Upper lobe of left lung (tissue), 6 donors: ENCODE data around the gene MAFF. TPM values are rescaled to one million over a fixed set of nuclear protein-coding genes. Genes with fewer than 3 reads are reported as not detected.

Experiments used
- ATAC-seq, 2 donors: fragments of 200-7000 bp; cut with Tn5 transposase; one replicate each; pipeline ENCODE4 v1.9.1; 2022; ENCODE audit warnings: mild to moderate bottlenecking in 2 of 2, moderate library complexity in 2 of 2; ENCODE audit not compliant: low FRiP score in 2 of 2
- DNase-seq, 2 donors: peaks; one replicate each; pipeline ENCODE4 v3.0.0-alpha.2; 2019 to 2020
- H3K27ac ChIP-seq, 4 donors: fragments of 200-600 bp; sonication (generic); one replicate each; pipeline ENCODE4 v1.5.1; 2016 to 2019
- H3K27me3 ChIP-seq, 4 donors: fragments of 200-600 bp; sonication (generic); one replicate each; pipeline ENCODE4 v1.5.1; 2017 to 2019
- H3K36me3 ChIP-seq, 4 donors: fragments of 200-600 bp; sonication (generic); one replicate each; pipeline ENCODE4 v1.5.1; 2016 to 2019
- H3K4me1 ChIP-seq, 4 donors: fragments of 200-600 bp; sonication (generic); one replicate each; pipeline ENCODE4 v1.5.1; 2018 to 2019
- H3K4me3 ChIP-seq, 4 donors: fragments of 200-600 bp; sonication (generic); one replicate each; pipeline ENCODE4 v1.5.1; 2017 to 2019; ENCODE audit warnings: mild to moderate bottlenecking in 2 of 4, moderate library complexity in 1 of 4
- H3K9me3 ChIP-seq, 4 donors: fragments of 200-600 bp; sonication (generic); one replicate each; pipeline ENCODE4 v1.5.1; 2018 to 2019
- CTCF ChIP-seq, 6 experiments: fragments of 450-650 bp in 4 of 6; fragments of 200-600 bp in 2 of 6; sonication (generic) in 2 of 6; IDR thresholded peaks; one replicate each; pipeline ENCODE4 v1.5.1; 2016 to 2019; ENCODE audit warnings: antibody characterized with exemption in 6 of 6
- EP300 ChIP-seq, 4 donors: sonication (generic); formaldehyde crosslinking; IDR thresholded peaks; one replicate each; pipeline ENCODE4 v1.5.1; 2017; ENCODE audit warnings: antibody characterized with exemption in 4 of 4, control low read depth in 2 of 4
- POLR2A ChIP-seq, 4 donors: fragments of 450-650 bp; IDR thresholded peaks; one replicate each; pipeline ENCODE4 v1.5.1; 2016 to 2017; ENCODE audit warnings: antibody characterized with exemption in 4 of 4, mild to moderate bottlenecking in 2 of 4
- POLR2AphosphoS5 ChIP-seq, 2 donors: sonication (generic); formaldehyde crosslinking; IDR thresholded peaks; one replicate each; pipeline ENCODE4 v1.5.1; 2017; ENCODE audit warnings: antibody characterized with exemption in 2 of 2
- WGBS, 2 donors: methylation state at CpG; one replicate each; pipeline ENCODE4 v1.1.5; 2017 to 2018; 5-methylcytosine and 5-hydroxymethylcytosine counted together
- total RNA-seq, 6 donors: library from RNA; depleted of rRNA in 4 of 6; stranded (reverse); fragments of >200 nt in 4 of 6; gene quantifications; one replicate each; pipeline versions ENCODE4 v1.1.0 to v1.2.1, GENCODE V29; 2016 to 2021
- donor health status: DM: no; HTN: no; CAD: no; lungs with moderate emphysema.
- donor health status: DM: no; HTN: yes; CAD: no; lungs with severe emphysema.

MAFF gene
- total RNA-seq, 6 donors from 2014 or later = 25.1 to 75.7 (median 44.5) TPM

DNA sequence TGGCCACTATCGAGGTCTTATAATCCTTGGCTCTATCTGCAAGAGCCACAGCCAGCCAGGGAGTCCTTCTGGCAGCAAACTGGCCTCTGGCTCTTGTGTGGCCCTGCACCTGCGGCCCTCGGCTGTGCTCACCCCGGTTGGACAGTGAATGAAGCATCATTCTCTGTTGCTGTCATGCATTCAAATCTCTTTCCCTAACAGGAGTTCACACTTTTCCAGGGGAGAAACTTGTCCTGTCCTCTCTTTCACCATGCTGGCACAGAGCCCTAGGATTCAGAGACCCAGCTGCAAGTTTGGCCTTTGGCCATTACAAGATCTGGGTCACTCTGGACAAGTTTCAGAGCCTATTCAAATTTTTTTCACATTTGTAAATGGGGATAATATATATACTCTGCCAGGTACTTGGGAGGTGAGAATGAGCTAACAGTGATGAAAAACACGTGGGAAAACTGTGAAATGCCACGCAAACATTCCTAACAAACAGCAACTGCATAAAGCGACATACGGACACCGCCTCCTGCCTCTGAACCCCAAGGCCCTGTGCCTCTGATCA, 36.8 kb downstream of the MAFF start:
- no peaks in the 10 kb centered on the region for H3K27me3 ChIP-seq
- DNase-seq (peak in 1 of 2 donors; percentile 37), ATAC-seq (peak; percentile 1 to 11)
- peaks cover 47 to 64% (median 50%) of the 10 kb centered on the region in 4 donors for H3K4me1 ChIP-seq
- H3K4me3 ChIP-seq = no peak overlapping the region
- H3K27ac ChIP-seq = peak overlapping the region; percentile 80 to 86 (median 82)
- WGBS, 2 donors = 70% methylated on average over 9 of the region's 9 CpGs
- H3K36me3 ChIP-seq = peaks cover 0 to 43% (median 23%) of the 10 kb centered on the region in 4 donors
- no peaks in the 10 kb centered on the region for H3K9me3 ChIP-seq
- TF ChIP-seq CTCF (IDR thresholded peaks at IDR 0.05) (no peak), POLR2AphosphoS5 (IDR thresholded peaks at IDR 0.05) (no peak)

DNA sequence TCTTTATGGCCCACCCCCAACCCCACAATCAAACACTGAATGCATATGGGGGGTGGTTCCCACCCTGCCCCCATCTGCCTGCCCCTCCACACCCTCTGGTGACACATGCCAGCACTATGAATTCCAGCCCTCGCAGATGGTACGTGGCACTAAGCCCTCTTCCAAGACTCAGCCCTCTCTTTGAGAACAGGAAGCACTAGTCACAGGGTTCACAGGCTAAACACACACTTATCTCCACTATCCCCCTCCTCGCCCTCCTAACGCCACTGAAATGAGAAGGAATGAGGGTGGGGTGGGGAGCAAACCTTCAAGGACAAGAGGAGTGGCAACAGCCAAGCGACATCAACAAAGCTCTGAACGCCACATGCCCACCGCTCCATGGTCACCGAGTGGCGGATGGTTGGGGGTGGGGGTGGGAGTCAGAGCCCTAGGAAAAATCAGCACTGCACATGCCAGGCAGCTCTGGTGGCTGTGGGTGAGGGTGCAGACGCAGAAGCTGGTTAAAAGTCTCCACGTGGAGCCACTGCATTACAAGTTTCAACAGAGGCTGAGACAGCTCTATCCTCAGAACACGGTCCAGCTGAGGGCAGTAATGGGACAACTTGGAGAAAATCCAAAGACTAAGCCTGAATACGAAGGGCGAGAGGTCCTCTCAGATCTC, 37.4 kb downstream of the MAFF start:
- DNase-seq (peak; percentile 28 to 73), ATAC-seq (peak; percentile 71 to 89)
- 28 to 39% methylated on average over 14 of the region's 14 CpGs for WGBS, 2 donors
- peaks cover 0 to 44% (median 25%) of the 10 kb centered on the region in 4 donors for H3K36me3 ChIP-seq
- H3K27me3 ChIP-seq = no peaks in the 10 kb centered on the region
- no peaks in the 10 kb centered on the region for H3K9me3 ChIP-seq
- H3K4me3 ChIP-seq = peak overlapping the region in 2 of 4 donors; percentile 14 to 19
- peak overlapping the region; percentile 80 to 86 (median 82) for H3K27ac ChIP-seq
- TF ChIP-seq POLR2A (IDR thresholded peaks at IDR 0.05) (no peak), EP300 (IDR thresholded peaks at IDR 0.05) (peak in 2 of 4 donors; percentile 63 to 82), POLR2AphosphoS5 (IDR thresholded peaks at IDR 0.05) (peak; percentile 63 to 70), CTCF (IDR thresholded peaks at IDR 0.05) (peak in 4 of 6 experiments; percentile 9 to 49 (median 24))
- peaks cover 48 to 64% (median 50%) of the 10 kb centered on the region in 4 donors for H3K4me1 ChIP-seq

DNA sequence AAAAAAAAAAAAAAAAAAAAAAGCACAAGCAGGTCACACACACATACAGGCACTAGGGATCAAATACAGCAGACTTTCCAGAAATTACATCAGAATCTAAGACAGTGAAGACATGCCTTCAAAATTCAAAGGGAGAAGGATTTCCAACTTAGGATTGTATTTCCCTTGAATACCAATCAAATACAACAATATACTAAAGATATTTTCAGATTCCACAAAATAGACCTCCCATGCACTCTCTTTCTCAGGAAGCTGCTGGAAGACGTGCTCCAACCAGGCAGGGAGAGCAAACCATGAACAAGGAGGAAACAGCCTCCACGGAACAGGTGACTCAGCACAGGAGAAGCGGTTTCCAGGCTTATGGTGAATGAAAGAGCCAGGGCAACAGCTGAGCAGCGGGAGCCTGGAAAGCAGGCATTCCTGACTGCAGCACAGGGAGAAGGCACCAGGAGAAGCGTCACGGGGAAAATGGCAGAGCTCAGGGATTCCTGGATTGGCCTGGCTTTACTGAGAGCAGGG, 39.0 kb downstream of the MAFF start:
- no peak for ATAC-seq
- H3K4me1 ChIP-seq = peaks cover 50 to 64% (median 51%) of the 10 kb centered on the region in 4 donors
- WGBS, 2 donors = 78% methylated on average over 6 of the region's 6 CpGs
- DNase-seq = peak in 1 of 2 donors; percentile 50
- H3K9me3 ChIP-seq = no peaks in the 10 kb centered on the region
- peak overlapping the region in 2 of 4 donors; percentile 44 to 81 for H3K27ac ChIP-seq
- H3K27me3 ChIP-seq = no peaks in the 10 kb centered on the region
- peaks cover 4 to 44% (median 27%) of the 10 kb centered on the region in 4 donors for H3K36me3 ChIP-seq
- H3K4me3 ChIP-seq = no peak overlapping the region
- TF ChIP-seq EP300 (IDR thresholded peaks at IDR 0.05) (no peak), POLR2A (IDR thresholded peaks at IDR 0.05) (no peak), CTCF (IDR thresholded peaks at IDR 0.05) (no peak), POLR2AphosphoS5 (IDR thresholded peaks at IDR 0.05) (no peak)

GRCh38 chr22:38243007-38243765, 41.4 kb downstream of the MAFF start:
- H3K36me3 ChIP-seq = peaks cover 8 to 47% (median 44%) of the 10 kb centered on the region in 4 donors
- H3K27me3 ChIP-seq = no peaks in the 10 kb centered on the region
- DNase-seq (peak; percentile 59 to 74), ATAC-seq (peak in 1 of 2 donors; percentile 43)
- peaks cover 34 to 58% (median 47%) of the 10 kb centered on the region in 4 donors for H3K4me1 ChIP-seq
- no peak for TF ChIP-seq CTCF (IDR thresholded peaks at IDR 0.05)
- peak; percentile 15 to 59 for TF ChIP-seq POLR2AphosphoS5 (IDR thresholded peaks at IDR 0.05)
- no peaks in the 10 kb centered on the region for H3K9me3 ChIP-seq
- 50 to 61% methylated on average over 11 to 20 of the region's 20 CpGs for WGBS, 2 donors
- H3K4me3 ChIP-seq = no peak overlapping the region
- H3K27ac ChIP-seq = peak overlapping the region; percentile 65 to 83 (median 68)
